ENCODE measurements around the gene HOPX. TPM values are rescaled to one million over a fixed set of nuclear protein-coding genes. Genes with fewer than 3 reads are reported as not detected.

The HOPX gene
- total RNA-seq, 2 donors from 2014 or later = 12.2 to 117 TPM

DNA sequence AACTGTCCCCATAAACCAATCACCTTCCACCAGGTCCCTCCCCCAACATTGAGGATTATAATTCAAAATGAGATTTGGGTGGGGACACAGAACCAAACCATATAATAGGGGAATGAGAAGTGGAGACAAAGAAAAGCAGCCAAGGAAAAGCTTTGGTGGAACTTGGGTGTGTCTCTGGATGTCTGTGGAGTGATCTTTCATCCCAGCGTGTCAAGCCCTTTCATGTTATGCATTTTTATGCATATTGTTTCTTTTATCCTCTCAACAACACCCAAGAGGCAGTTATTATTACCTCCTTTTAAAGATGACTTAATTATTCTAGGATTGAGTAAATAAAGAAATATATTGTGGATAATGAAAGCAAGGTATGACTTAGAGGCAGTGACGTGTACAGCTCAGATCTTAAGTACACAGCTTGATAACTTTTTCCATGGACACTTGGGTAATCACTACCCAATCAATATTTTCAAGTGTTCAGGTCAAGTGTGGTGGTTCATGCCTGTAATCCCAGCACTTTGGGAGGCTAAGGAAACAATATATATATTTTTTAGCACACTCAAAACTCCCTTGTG is 42.6 kb upstream of the HOPX start:
- H3K27me3 ChIP-seq (replicated peaks; ENCODE audit: insufficient read depth) = peaks cover 7% of the 10 kb centered on the region
- no peaks in the 10 kb centered on the region for H3K36me3 ChIP-seq
- no peak overlapping the region for H3K27ac ChIP-seq
- no peak for DNase-seq (ENCODE audit: low spot score)
- H3K9me3 ChIP-seq = no peaks in the 10 kb centered on the region
- TF ChIP-seq, protein P1, sequence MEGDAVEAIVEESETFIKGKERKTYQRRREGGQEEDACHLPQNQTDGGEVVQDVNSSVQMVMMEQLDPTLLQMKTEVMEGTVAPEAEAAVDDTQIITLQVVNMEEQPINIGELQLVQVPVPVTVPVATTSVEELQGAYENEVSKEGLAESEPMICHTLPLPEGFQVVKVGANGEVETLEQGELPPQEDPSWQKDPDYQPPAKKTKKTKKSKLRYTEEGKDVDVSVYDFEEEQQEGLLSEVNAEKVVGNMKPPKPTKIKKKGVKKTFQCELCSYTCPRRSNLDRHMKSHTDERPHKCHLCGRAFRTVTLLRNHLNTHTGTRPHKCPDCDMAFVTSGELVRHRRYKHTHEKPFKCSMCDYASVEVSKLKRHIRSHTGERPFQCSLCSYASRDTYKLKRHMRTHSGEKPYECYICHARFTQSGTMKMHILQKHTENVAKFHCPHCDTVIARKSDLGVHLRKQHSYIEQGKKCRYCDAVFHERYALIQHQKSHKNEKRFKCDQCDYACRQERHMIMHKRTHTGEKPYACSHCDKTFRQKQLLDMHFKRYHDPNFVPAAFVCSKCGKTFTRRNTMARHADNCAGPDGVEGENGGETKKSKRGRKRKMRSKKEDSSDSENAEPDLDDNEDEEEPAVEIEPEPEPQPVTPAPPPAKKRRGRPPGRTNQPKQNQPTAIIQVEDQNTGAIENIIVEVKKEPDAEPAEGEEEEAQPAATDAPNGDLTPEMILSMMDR (IDR thresholded peaks at IDR 0.05) = no peak
- H3K4me3 ChIP-seq = no peak overlapping the region
- intact Hi-C loops (cut with DNase I) = no loop called here
- H3K4me1 ChIP-seq (replicated peaks) = no peaks in the 10 kb centered on the region
- 93% methylated on average over 2 of the region's 2 CpGs for WGBS

DNA sequence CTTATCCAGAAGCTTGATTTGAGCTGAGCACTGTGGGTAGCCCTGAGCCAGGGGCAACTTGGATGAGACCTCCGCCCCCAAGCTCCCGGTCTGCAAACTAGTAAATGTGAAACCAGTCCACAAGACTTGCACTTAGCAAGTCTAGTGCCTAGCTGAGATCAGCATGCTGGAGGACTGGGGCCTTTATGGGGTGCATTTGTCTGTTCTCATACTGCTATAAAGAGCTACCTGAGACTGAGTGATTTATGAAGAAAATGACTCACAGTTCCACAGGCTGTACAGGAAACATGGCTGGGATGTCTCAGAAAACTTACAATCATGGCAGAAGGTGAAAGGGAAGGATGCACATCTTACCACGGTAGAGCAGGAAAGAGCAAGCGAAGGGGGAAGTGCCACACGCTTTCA is 42.1 kb upstream of the HOPX start:
- H3K27ac ChIP-seq = no peak overlapping the region
- no peaks in the 10 kb centered on the region for H3K4me1 ChIP-seq (replicated peaks)
- 77% methylated on average over 5 of the region's 5 CpGs for WGBS
- H3K36me3 ChIP-seq = no peaks in the 10 kb centered on the region
- TF ChIP-seq POLR2AphosphoS5 (IDR thresholded peaks at IDR 0.05) (no peak), POLR2A (IDR thresholded peaks at IDR 0.05) (no peak)
- TF ChIP-seq, protein P1 (IDR thresholded peaks at IDR 0.05) = no peak
- H3K9me3 ChIP-seq = no peaks in the 10 kb centered on the region
- H3K4me3 ChIP-seq = no peak overlapping the region
- intact Hi-C loops (cut with DNase I) = no loop called here
- no peak for DNase-seq (ENCODE audit: low spot score)
- H3K27me3 ChIP-seq (replicated peaks; ENCODE audit: insufficient read depth) = peaks cover 7% of the 10 kb centered on the region

DNA sequence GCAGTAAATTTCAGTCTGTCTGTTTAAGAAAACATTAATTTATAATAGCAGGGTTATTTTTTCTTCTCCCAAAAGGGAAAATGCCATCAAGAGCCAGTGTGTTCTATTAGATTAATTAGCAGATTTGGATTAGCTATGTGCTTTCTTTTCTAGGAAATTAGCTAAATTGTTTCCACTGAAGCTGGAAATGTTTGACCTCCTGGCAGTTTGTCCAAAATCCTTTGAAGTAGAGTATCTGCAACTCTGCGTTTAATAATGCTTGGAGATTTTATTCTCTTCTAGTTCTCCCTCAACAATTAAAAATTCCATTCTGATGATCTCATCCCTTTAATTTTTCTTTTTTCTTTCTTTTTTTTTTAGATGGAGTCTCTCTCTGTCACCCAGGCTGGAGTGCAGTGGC is 27.1 kb upstream of the HOPX start:
- intact Hi-C loops (cut with DNase I) = no loop called here
- Histone ChIP-seq H3K27me3 (replicated peaks; ENCODE audit: insufficient read depth) (no peaks in the 10 kb centered on the region), H3K4me3 (no peak overlapping the region), H3K4me1 (replicated peaks) (no peaks in the 10 kb centered on the region), H3K9me3 (no peaks in the 10 kb centered on the region), H3K27ac (no peak overlapping the region), H3K36me3 (no peaks in the 10 kb centered on the region)
- WGBS = 31% methylated on average over 1 of the region's 1 CpG
- TF ChIP-seq POLR2A (IDR thresholded peaks at IDR 0.05) (no peak), POLR2AphosphoS5 (IDR thresholded peaks at IDR 0.05) (no peak)
- TF ChIP-seq, protein P1 (IDR thresholded peaks at IDR 0.05) = no peak
- DNase-seq (ENCODE audit: low spot score) = no peak

DNA sequence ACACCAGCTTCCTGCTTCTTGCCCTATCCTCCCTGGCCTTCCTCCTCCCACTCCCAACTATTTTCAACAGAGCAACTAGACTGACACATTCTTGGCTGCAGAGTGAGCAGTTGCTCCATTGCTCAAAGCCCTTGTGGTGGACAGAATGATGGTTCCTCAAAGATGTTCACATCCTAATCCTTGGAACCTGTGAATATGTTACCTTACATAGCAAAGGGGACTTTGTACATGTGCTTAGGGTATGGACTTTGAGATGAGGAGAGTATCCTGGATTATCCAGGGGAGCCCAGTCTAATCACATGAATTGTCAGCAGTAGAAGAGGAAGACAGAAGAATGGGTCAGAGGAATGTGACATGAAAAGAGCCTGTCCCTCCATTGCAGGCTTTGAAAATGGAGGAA is 24.9 kb upstream of the HOPX start:
- Histone ChIP-seq H3K27ac (no peak overlapping the region), H3K9me3 (no peaks in the 10 kb centered on the region), H3K4me3 (no peak overlapping the region), H3K27me3 (replicated peaks; ENCODE audit: insufficient read depth) (no peaks in the 10 kb centered on the region), H3K36me3 (no peaks in the 10 kb centered on the region), H3K4me1 (replicated peaks) (no peaks in the 10 kb centered on the region)
- TF ChIP-seq, protein P1 (IDR thresholded peaks at IDR 0.05) = no peak
- TF ChIP-seq POLR2A (IDR thresholded peaks at IDR 0.05) = no peak
- no peak for TF ChIP-seq POLR2AphosphoS5 (IDR thresholded peaks at IDR 0.05)
- intact Hi-C loops (cut with DNase I) = no loop called here
- DNase-seq (ENCODE audit: low spot score) = no peak

DNA sequence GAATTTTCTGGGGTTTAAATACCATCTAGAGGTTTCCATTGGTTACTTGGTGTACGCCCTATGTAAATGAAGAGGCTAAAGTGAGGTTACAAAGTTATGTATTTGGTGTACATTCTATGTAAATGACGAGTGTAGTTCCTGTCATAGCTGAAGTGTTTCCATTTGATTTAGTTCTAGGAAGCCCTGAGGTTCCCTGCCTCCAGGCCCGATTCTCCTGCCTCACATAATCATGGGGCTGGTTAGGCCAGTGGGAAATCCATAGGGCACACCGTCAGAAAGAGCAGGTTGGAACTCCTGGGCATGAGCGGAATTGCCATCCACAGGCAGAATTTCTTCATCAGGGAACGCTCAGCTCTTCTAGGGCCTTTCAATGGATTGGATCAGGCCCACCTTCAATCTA is 24.2 kb upstream of the HOPX start:
- no peaks in the 10 kb centered on the region for H3K27me3 ChIP-seq (replicated peaks; ENCODE audit: insufficient read depth)
- intact Hi-C loops (cut with DNase I) = no loop called here
- no peaks in the 10 kb centered on the region for H3K9me3 ChIP-seq

More for the DNA sequence above, 24.2 kb upstream of the HOPX start:
- no peak for TF ChIP-seq POLR2A (IDR thresholded peaks at IDR 0.05)
- TF ChIP-seq, protein P1 (IDR thresholded peaks at IDR 0.05) = no peak
- no peak for DNase-seq (ENCODE audit: low spot score)
- 96% methylated on average over 6 of the region's 6 CpGs for WGBS
- no peak overlapping the region for H3K27ac ChIP-seq
- H3K36me3 ChIP-seq = no peaks in the 10 kb centered on the region
- H3K4me3 ChIP-seq = no peak overlapping the region
- H3K4me1 ChIP-seq (replicated peaks) = no peaks in the 10 kb centered on the region
